Uterus (tissue), 4 donors: ENCODE measurements around the gene ZC3H18. TPM values are rescaled to one million over a fixed set of nuclear protein-coding genes. Genes with fewer than 3 reads are reported as not detected.

ENCODE experiments used
- DNase-seq, 2 donors: peaks; one replicate each; pipeline ENCODE4 v3.0.0-alpha.2; 2019 to 2020
- H3K27ac ChIP-seq, 2 donors: fragments of 200-600 bp; sonication (generic); 1 replicate in 1 of 2; 2 replicates in 1 of 2; pipeline ENCODE4 v1.5.1; 2016 to 2018
- H3K27me3 ChIP-seq, 2 donors: fragments of 200-600 bp; sonication (generic); one replicate each; pipeline ENCODE4 v1.5.1; 2018 to 2019; ENCODE audit warnings: control low read depth in 1 of 2
- H3K36me3 ChIP-seq, 2 donors: fragments of 200-600 bp; sonication (generic); one replicate each; pipeline ENCODE4 v1.5.1; 2019; ENCODE audit warnings: control low read depth in 1 of 2
- H3K4me1 ChIP-seq, 2 donors: fragments of 200-600 bp; sonication (generic); one replicate each; pipeline ENCODE4 v1.5.1; 2018 to 2019; ENCODE audit warnings: control low read depth in 1 of 2
- H3K4me3 ChIP-seq, 2 donors: fragments of 200-600 bp; sonication (generic); 1 replicate in 1 of 2; 2 replicates in 1 of 2; pipeline ENCODE4 v1.5.1; 2018 to 2019; ENCODE audit warnings: mild to moderate bottlenecking in 1 of 2
- H3K9me3 ChIP-seq, 2 donors: fragments of 200-600 bp; sonication (generic); one replicate each; pipeline ENCODE4 v1.5.1; 2019; ENCODE audit warnings: control low read depth in 1 of 2
- CTCF ChIP-seq, 4 experiments: fragments of 200-600 bp in 2 of 4; fragments of 450-650 bp in 2 of 4; sonication (generic) in 2 of 4; IDR thresholded peaks; one replicate each; pipeline ENCODE4 v1.5.1; 2016 to 2019; ENCODE audit warnings: antibody characterized with exemption in 4 of 4, mild to moderate bottlenecking in 2 of 4, moderate library complexity in 1 of 4
- POLR2A ChIP-seq, 2 donors: fragments of 450-650 bp; IDR thresholded peaks; one replicate each; pipeline ENCODE4 v1.6.1; 2016; ENCODE audit warnings: antibody characterized with exemption in 2 of 2, mild to moderate bottlenecking in 1 of 2, moderate library complexity in 1 of 2
- intact Hi-C: fragments of 100-400 bp; cut with DNase I; formaldehyde crosslinking; loops from one replicate; pipeline ENCODE4 v1.15.1; 2023; ENCODE audit warnings: low total_unique reads
- total RNA-seq, 4 donors: library from RNA; depleted of rRNA in 3 of 4; stranded (reverse); fragments of >200 nt in 3 of 4; gene quantifications; one replicate each; pipeline versions ENCODE4 v1.1.0 to v1.2.4, GENCODE V29; 2014 to 2023
- donor health status: DM: yes; HTN: yes; CAD: no.

ZC3H18 gene
- total RNA-seq, 4 donors from 2014 or later, result 0.88 to 58.8 (median 9.5) TPM

GRCh38 chr16:88632587-88632930 is 62.4 kb downstream of the ZC3H18 start:
- Histone ChIP-seq H3K4me1 (peaks cover 0 to 3% of the 10 kb centered on the region in 2 donors), H3K36me3 (no peaks in the 10 kb centered on the region), H3K27me3 (no peaks in the 10 kb centered on the region), H3K4me3 (no peak overlapping the region), H3K27ac (no peak overlapping the region), H3K9me3 (no peaks in the 10 kb centered on the region)
- no peak for DNase-seq
- TF ChIP-seq POLR2A (IDR thresholded peaks at IDR 0.05), result no peak
- no peak for TF ChIP-seq CTCF (IDR thresholded peaks at IDR 0.05)
- intact Hi-C loops, result no loop called here

- TF ChIP-seq POLR2A (IDR thresholded peaks at IDR 0.05) (no peak), CTCF (IDR thresholded peaks at IDR 0.05) (no peak)
- Histone ChIP-seq H3K4me3 (no peak overlapping the region), H3K9me3 (no peaks in the 10 kb centered on the region), H3K27me3 (peaks cover 0 to 9% of the 10 kb centered on the region in 2 donors), H3K27ac (no peak overlapping the region), H3K36me3 (no peaks in the 10 kb centered on the region), H3K4me1 (peaks cover 0 to 3% of the 10 kb centered on the region in 2 donors)
- intact Hi-C loops, result no loop called here
- DNase-seq, result no peak
Measured at GRCh38 chr16:88633684-88634140, 63.5 kb downstream of the ZC3H18 start.

- Histone ChIP-seq H3K9me3 (no peaks in the 10 kb centered on the region), H3K27ac (no peak overlapping the region), H3K4me3 (peak overlapping the region; percentile 3 to 13), H3K27me3 (peaks cover 0 to 9% of the 10 kb centered on the region in 2 donors), H3K4me1 (peaks cover 0 to 3% of the 10 kb centered on the region in 2 donors), H3K36me3 (no peaks in the 10 kb centered on the region)
- TF ChIP-seq CTCF (IDR thresholded peaks at IDR 0.05), result no peak
- TF ChIP-seq POLR2A (IDR thresholded peaks at IDR 0.05), result no peak
- peak in 1 of 2 donors; percentile 49 for DNase-seq
- intact Hi-C loops, result no loop called here
Measured at GRCh38 chr16:88634141-88634993, 64.2 kb downstream of the ZC3H18 start.

GRCh38 chr16:88634994-88635670 is 64.9 kb downstream of the ZC3H18 start:
- Histone ChIP-seq H3K27me3 (peaks cover 0 to 9% of the 10 kb centered on the region in 2 donors), H3K4me3 (peak overlapping the region in 1 of 2 donors; percentile 13), H3K27ac (no peak overlapping the region), H3K9me3 (no peaks in the 10 kb centered on the region), H3K36me3 (no peaks in the 10 kb centered on the region), H3K4me1 (peaks cover 0 to 3% of the 10 kb centered on the region in 2 donors)
- DNase-seq, result no peak
- TF ChIP-seq CTCF (IDR thresholded peaks at IDR 0.05) (no peak), POLR2A (IDR thresholded peaks at IDR 0.05) (no peak)
- intact Hi-C loops, result no loop called here
